ENCODE results near the gene DISC1. TPM values are rescaled to one million over a fixed set of nuclear protein-coding genes. Genes with fewer than 3 reads are reported as not detected.
"Not testable (repeated sequence)": the region's sequence is repeated elsewhere in the genome, so short reads cannot be mapped to it uniquely, and the experiment has no call there.

Gene DISC1
- total and polyA plus RNA-seq, 2 experiments from 2014 or later, result 0.43 to 1.2 TPM

GRCh38 chr1:231958448-231958847, 331.9 kb downstream of the DISC1 start:
- Histone ChIP-seq H3K4me2 (ENCODE audit: unreplicated experiment) (no peak overlapping the region), H3K36me3 (ENCODE audit: low read depth) (no peaks in the 10 kb centered on the region), H3K27ac (no peak overlapping the region), H4K20me1 (ENCODE audit: insufficient read depth) (no peaks in the 10 kb centered on the region), H3K9ac (no peak overlapping the region), H3K4me3 (no peak overlapping the region), H3K9me2 (ENCODE audit: insufficient read depth) (no peaks in the 10 kb centered on the region), H3K4me1 (ENCODE audit: insufficient read depth) (no peaks in the 10 kb centered on the region), H3K79me2 (ENCODE audit: insufficient read depth) (no peaks in the 10 kb centered on the region), H3K27me3 (replicated peaks; ENCODE audit: insufficient read depth) (no peaks in the 10 kb centered on the region; the same call in 1 of the 2 replicates), H3K9me3 (ENCODE audit: low read depth) (no peaks in the 10 kb centered on the region), H3F3A (ENCODE audit: insufficient read depth) (no peaks in the 10 kb centered on the region), H2AFZ (no peak overlapping the region)
- DNase-seq, result peak; percentile 58
- TF ChIP-seq EZH2phosphoT487 (IDR thresholded peaks at IDR 0.05; ENCODE audit: insufficient read depth, low read depth) (no peak), EZH2 (IDR thresholded peaks at IDR 0.05; ENCODE audit: insufficient read depth, poor library complexity, severe bottlenecking) (no peak)
- in situ Hi-C loops (cut with MboI), result no loop called here
- 15 to 27% methylated on average over 4 of the region's 4 CpGs for WGBS, 2 experiments (ENCODE audit: low coverage in 1 of 2, low lambda C conversion rate in 2 of 2, missing lambda C conversion rate in 2 of 2)

GRCh38 chr1:231959225-231959884, 332.8 kb downstream of the DISC1 start:
- DNase-seq, result no peak
- H4K20me1 ChIP-seq (ENCODE audit: insufficient read depth), result no peaks in the 10 kb centered on the region
- H3K9ac ChIP-seq, result no peak overlapping the region
- H3K27ac ChIP-seq, result no peak overlapping the region
- H3K4me3 ChIP-seq, result no peak overlapping the region
- H3K4me1 ChIP-seq (ENCODE audit: insufficient read depth), result no peaks in the 10 kb centered on the region
- H3K9me3 ChIP-seq (ENCODE audit: low read depth), result no peaks in the 10 kb centered on the region
- no peaks in the 10 kb centered on the region for H3K79me2 ChIP-seq (ENCODE audit: insufficient read depth)
- in situ Hi-C loops (cut with MboI), result no loop called here
- no peaks in the 10 kb centered on the region for H3K36me3 ChIP-seq (ENCODE audit: low read depth)
- 39 to 42% methylated on average over 6 of the region's 6 CpGs for WGBS, 2 experiments (ENCODE audit: low coverage in 1 of 2, low lambda C conversion rate in 2 of 2, missing lambda C conversion rate in 2 of 2)
- H2AFZ ChIP-seq, result no peak overlapping the region
- H3F3A ChIP-seq (ENCODE audit: insufficient read depth), result no peaks in the 10 kb centered on the region
- H3K9me2 ChIP-seq (ENCODE audit: insufficient read depth), result no peaks in the 10 kb centered on the region
- TF ChIP-seq EZH2 (IDR thresholded peaks at IDR 0.05; ENCODE audit: insufficient read depth, poor library complexity, severe bottlenecking), result no peak
- no peak for TF ChIP-seq EZH2phosphoT487 (IDR thresholded peaks at IDR 0.05; ENCODE audit: insufficient read depth, low read depth)
- no peak overlapping the region for H3K4me2 ChIP-seq (ENCODE audit: unreplicated experiment)
- no peaks in the 10 kb centered on the region; the same call in 1 of the 2 replicates for H3K27me3 ChIP-seq (replicated peaks; ENCODE audit: insufficient read depth)

- H2AFZ ChIP-seq; H3F3A ChIP-seq (ENCODE audit: insufficient read depth); H3K4me2 ChIP-seq (ENCODE audit: unreplicated experiment); H4K20me1 ChIP-seq (ENCODE audit: insufficient read depth); H3K4me3 ChIP-seq; H3K79me2 ChIP-seq (ENCODE audit: insufficient read depth); H3K9me2 ChIP-seq (ENCODE audit: insufficient read depth); H3K4me1 ChIP-seq (ENCODE audit: insufficient read depth); H3K27ac ChIP-seq; H3K27me3 ChIP-seq (replicated peaks; ENCODE audit: insufficient read depth); DNase-seq; H3K36me3 ChIP-seq (ENCODE audit: low read depth); in situ Hi-C loops (cut with MboI); H3K9ac ChIP-seq; H3K9me3 ChIP-seq (ENCODE audit: low read depth): not testable (repeated sequence)
- 83 to 94% methylated on average over 1 of the region's 1 CpG for WGBS, 2 experiments (ENCODE audit: low coverage in 1 of 2, low lambda C conversion rate in 2 of 2, missing lambda C conversion rate in 2 of 2)
Observed at GRCh38 chr1:231961801-231962200, 335.2 kb downstream of the DISC1 start.

GRCh38 chr1:231962636-231963035, 336.0 kb downstream of the DISC1 start:
- Histone ChIP-seq H3K4me1 (ENCODE audit: insufficient read depth) (no peaks in the 10 kb centered on the region), H3K4me2 (ENCODE audit: unreplicated experiment) (no peak overlapping the region), H3F3A (ENCODE audit: insufficient read depth) (no peaks in the 10 kb centered on the region), H3K79me2 (ENCODE audit: insufficient read depth) (no peaks in the 10 kb centered on the region), H3K9me2 (ENCODE audit: insufficient read depth) (no peaks in the 10 kb centered on the region), H4K20me1 (ENCODE audit: insufficient read depth) (no peaks in the 10 kb centered on the region), H2AFZ (no peak overlapping the region), H3K9ac (no peak overlapping the region), H3K27me3 (replicated peaks; ENCODE audit: insufficient read depth) (no peaks in the 10 kb centered on the region), H3K27ac (no peak overlapping the region), H3K4me3 (no peak overlapping the region), H3K9me3 (ENCODE audit: low read depth) (no peaks in the 10 kb centered on the region), H3K36me3 (ENCODE audit: low read depth) (no peaks in the 10 kb centered on the region)
- DNase-seq, result no peak
- WGBS, 2 experiments (ENCODE audit: low coverage in 1 of 2, low lambda C conversion rate in 2 of 2, missing lambda C conversion rate in 2 of 2), result 46 to 55% methylated on average over 2 of the region's 2 CpGs
- in situ Hi-C loops (cut with MboI), result no loop called here
- TF ChIP-seq EZH2 (IDR thresholded peaks at IDR 0.05; ENCODE audit: insufficient read depth, poor library complexity, severe bottlenecking), result no peak
- no peak for TF ChIP-seq EZH2phosphoT487 (IDR thresholded peaks at IDR 0.05; ENCODE audit: insufficient read depth, low read depth)

- WGBS, 2 experiments (ENCODE audit: low coverage in 1 of 2, low lambda C conversion rate in 2 of 2, missing lambda C conversion rate in 2 of 2), result 63% methylated on average over 2 of the region's 2 CpGs
- H2AFZ ChIP-seq, result no peak overlapping the region
- H3K79me2 ChIP-seq (ENCODE audit: insufficient read depth), result no peaks in the 10 kb centered on the region
- DNase-seq, result no peak
- H3K9ac ChIP-seq, result no peak overlapping the region
- H3K27me3 ChIP-seq (replicated peaks; ENCODE audit: insufficient read depth), result no peaks in the 10 kb centered on the region
- no peak for TF ChIP-seq EZH2 (IDR thresholded peaks at IDR 0.05; ENCODE audit: insufficient read depth, poor library complexity, severe bottlenecking)
- TF ChIP-seq EZH2phosphoT487 (IDR thresholded peaks at IDR 0.05; ENCODE audit: insufficient read depth, low read depth), result no peak
- no peak overlapping the region for H3K4me3 ChIP-seq
- no peaks in the 10 kb centered on the region for H3K9me3 ChIP-seq (ENCODE audit: low read depth)
- H3K4me2 ChIP-seq (ENCODE audit: unreplicated experiment), result no peak overlapping the region
- no peaks in the 10 kb centered on the region for H3K4me1 ChIP-seq (ENCODE audit: insufficient read depth)
- in situ Hi-C loops (cut with MboI), result no loop called here
- H3K9me2 ChIP-seq (ENCODE audit: insufficient read depth), result no peaks in the 10 kb centered on the region
- H3F3A ChIP-seq (ENCODE audit: insufficient read depth), result no peaks in the 10 kb centered on the region
- no peaks in the 10 kb centered on the region for H4K20me1 ChIP-seq (ENCODE audit: insufficient read depth)
- no peaks in the 10 kb centered on the region for H3K36me3 ChIP-seq (ENCODE audit: low read depth)
- H3K27ac ChIP-seq, result no peak overlapping the region
Observed at GRCh38 chr1:231964241-231964640, 337.7 kb downstream of the DISC1 start.

All from GM23248 (cell line).